Liver (tissue), 9 donors: ENCODE measurements around the gene CECR2. TPM values are rescaled to one million over a fixed set of nuclear protein-coding genes. Genes with fewer than 3 reads are reported as not detected.

ENCODE experiments used
- DNase-seq: peaks from one replicate; pipeline ENCODE4 v3.0.0-alpha.2; 2017; ENCODE audit warnings: low spot score
- H3K27ac ChIP-seq, 2 donors: one replicate each; pipeline ENCODE4 v1.7.0; 2013; ENCODE audit warnings: inconsistent platforms in 2 of 2, low read length in 2 of 2, control low read depth in 1 of 2, low read depth in 1 of 2, mild to moderate bottlenecking in 1 of 2
- H3K27me3 ChIP-seq, 4 donors: one replicate each; pipeline versions ENCODE4 v1.6.1 to v1.7.0; 2013; ENCODE audit warnings: low read length in 3 of 4, inconsistent platforms in 1 of 4, mild to moderate bottlenecking in 1 of 4, moderate library complexity in 1 of 4; ENCODE audit not compliant: control insufficient read depth in 4 of 4, insufficient read depth in 4 of 4
- H3K36me3 ChIP-seq, 4 donors: one replicate each; pipeline versions ENCODE4 v1.6.1 to v1.7.0; 2013; ENCODE audit warnings: low read length in 3 of 4, mild to moderate bottlenecking in 3 of 4, low read depth in 1 of 4, moderate library complexity in 1 of 4; ENCODE audit not compliant: control insufficient read depth in 4 of 4, insufficient read depth in 3 of 4
- H3K4me1 ChIP-seq, 4 donors: one replicate each; pipeline versions ENCODE4 v1.6.1 to v1.7.0; 2013; ENCODE audit warnings: low read length in 3 of 4, mild to moderate bottlenecking in 3 of 4, moderate library complexity in 1 of 4; ENCODE audit not compliant: control insufficient read depth in 4 of 4, insufficient read depth in 4 of 4
- H3K4me3 ChIP-seq, 3 donors: one replicate each; pipeline versions ENCODE4 v1.6.1 to v1.7.0; 2013; ENCODE audit warnings: low read length in 3 of 3, control low read depth in 1 of 3, low read depth in 1 of 3, mild to moderate bottlenecking in 1 of 3
- H3K9ac ChIP-seq, 2 donors: one replicate each; pipeline ENCODE4 v1.7.0; 2013; ENCODE audit warnings: low read length in 2 of 2, mild to moderate bottlenecking in 2 of 2, moderate library complexity in 2 of 2, control low read depth in 1 of 2, low read depth in 1 of 2
- H3K9me3 ChIP-seq, 4 donors: one replicate each; pipeline versions ENCODE4 v1.6.1 to v1.7.0; 2013; ENCODE audit warnings: low read length in 3 of 4; ENCODE audit not compliant: control insufficient read depth in 4 of 4
- ATF3 ChIP-seq: IDR thresholded peaks from 2 replicates; pipeline ENCODE4 v1.6.1; 2016; ENCODE audit warnings: antibody characterized with exemption
- EGR1 ChIP-seq, 2 donors: IDR thresholded peaks; 2 replicates each; pipeline ENCODE4 v1.6.1; 2016 to 2018; ENCODE audit warnings: antibody characterized with exemption in 2 of 2, low read depth in 2 of 2
- FOXA1 ChIP-seq: IDR thresholded peaks from 2 replicates; pipeline ENCODE4 v1.6.1; 2016; ENCODE audit warnings: antibody characterized with exemption
- GABPA ChIP-seq, 2 donors: IDR thresholded peaks in 1 of 2; conservative IDR thresholded peaks in 1 of 2; 2 replicates each; pipeline ENCODE4 v1.6.1; 2016; ENCODE audit warnings: antibody characterized with exemption in 2 of 2, mild to moderate bottlenecking in 1 of 2, moderate library complexity in 1 of 2
- JUND ChIP-seq, 2 donors: IDR thresholded peaks; 2 replicates each; pipeline ENCODE4 v1.6.1; 2016; ENCODE audit warnings: antibody characterized with exemption in 2 of 2
- MAX ChIP-seq: IDR thresholded peaks from 2 replicates; pipeline ENCODE4 v1.6.1; 2016; ENCODE audit warnings: antibody characterized with exemption
- NR2F2 ChIP-seq: IDR thresholded peaks from 2 replicates; pipeline ENCODE4 v1.6.1; 2016; ENCODE audit warnings: antibody characterized with exemption
- REST ChIP-seq: IDR thresholded peaks from 2 replicates; pipeline ENCODE4 v1.6.1; 2016; ENCODE audit warnings: antibody characterized with exemption, mild to moderate bottlenecking
- RXRA ChIP-seq, 2 donors: IDR thresholded peaks; 2 replicates each; pipeline ENCODE4 v1.6.1; 2017 to 2018; ENCODE audit warnings: antibody characterized with exemption in 2 of 2, mild to moderate bottlenecking in 1 of 2
- SP1 ChIP-seq: IDR thresholded peaks from 2 replicates; pipeline ENCODE4 v1.6.1; 2018; ENCODE audit warnings: antibody characterized with exemption, mild to moderate bottlenecking
- TAF1 ChIP-seq: conservative IDR thresholded peaks from 2 replicates; pipeline ENCODE4 v1.6.1; 2016; ENCODE audit warnings: antibody characterized with exemption, mild to moderate bottlenecking
- ZBTB33 ChIP-seq: IDR thresholded peaks from 2 replicates; pipeline ENCODE4 v1.6.1; 2016; ENCODE audit warnings: antibody characterized with exemption
- WGBS: extraction: QIAGEN DNeasy Blood & Tissue Kit; methylation state at CpG from one replicate; pipeline ENCODE4 v1.1.7; 2013; 5-methylcytosine and 5-hydroxymethylcytosine counted together
- polyA plus RNA-seq, 2 donors: library from polyadenylated mRNA; stranded (reverse) in 1 of 2; unstranded in 1 of 2; fragments of 200-250 nt in 1 of 2; fragments of >200 nt in 1 of 2; fragmentation: Nextera tagmentation in 1 of 2; extraction: Ambion mirVana in 1 of 2; gene quantifications; one replicate each; pipeline versions ENCODE4 v1.2.1 to v1.2.3, GENCODE V29; 2013 to 2015
- total RNA-seq, 2 donors: library from RNA; depleted of rRNA; stranded (reverse); fragments of >200 nt; gene quantifications; one replicate each; pipeline ENCODE4 v1.2.3, GENCODE V29; 2014
- donor health status: healthy.
- donor health status: healthy.
- donor health status: healthy.
- donor health status: healthy.
- donor health status: healthy.

CECR2 gene
- total and polyA plus RNA-seq, 4 donors = 1.8 to 9.7 (median 2.1) TPM

GRCh38 chr22:17537155-17537554 is 167.9 kb downstream of the CECR2 start:
- 94% methylated on average over 2 of the region's 2 CpGs for WGBS
- Histone ChIP-seq H3K4me1 (no peaks in the 10 kb centered on the region), H3K4me3 (no peak overlapping the region), H3K9me3 (no peaks in the 10 kb centered on the region), H3K27me3 (no peaks in the 10 kb centered on the region), H3K36me3 (peaks cover 2 to 33% (median 25%) of the 10 kb centered on the region in 4 donors), H3K27ac (no peak overlapping the region), H3K9ac (no peak overlapping the region)
- no peak for DNase-seq
- no peak for TF ChIP-seq ZBTB33
- no peak for TF ChIP-seq FOXA1
- TF ChIP-seq TAF1 = no peak
- TF ChIP-seq EGR1 (IDR thresholded peaks at IDR 0.05; ENCODE audit: low read depth in 2 of 2) = no peak

GRCh38 chr22:17540481-17540880 is 171.2 kb downstream of the CECR2 start:
- H3K36me3 ChIP-seq = peaks cover 6 to 40% (median 32%) of the 10 kb centered on the region in 4 donors
- no peak overlapping the region for H3K4me3 ChIP-seq
- no peaks in the 10 kb centered on the region for H3K4me1 ChIP-seq
- no peak overlapping the region for H3K9ac ChIP-seq
- H3K27me3 ChIP-seq = no peaks in the 10 kb centered on the region
- H3K9me3 ChIP-seq = no peaks in the 10 kb centered on the region
- WGBS = 90% methylated on average over 15 of the region's 15 CpGs
- TF ChIP-seq RXRA (IDR thresholded peaks at IDR 0.05) (no peak), ZBTB33 (no peak), TAF1 (no peak), ATF3 (no peak), JUND (IDR thresholded peaks at IDR 0.05) (no peak), NR2F2 (no peak), SP1 (no peak), REST (no peak), GABPA (IDR thresholded peaks at IDR 0.05 in 1 of 2, conservative IDR thresholded peaks at IDR 0.05 in 1 of 2) (no peak), MAX (no peak)
- DNase-seq = no peak
- no peak overlapping the region for H3K27ac ChIP-seq
